ENCODE results near the gene MAB21L4. TPM values are rescaled to one million over a fixed set of nuclear protein-coding genes. Genes with fewer than 3 reads are reported as not detected.

MAB21L4 gene
- total RNA-seq, 2 donors from 2014 or later = 0.31 TPM; not detected in 1

GRCh38 chr2:240903191-240904060 lies 7.5 kb upstream of the MAB21L4 start:
- DNase-seq (ENCODE audit: low spot score) = no peak
- no peaks in the 10 kb centered on the region for H3K27me3 ChIP-seq
- H3K4me1 ChIP-seq = peaks cover 0 to 12% of the 10 kb centered on the region in 2 donors
- H3K9me3 ChIP-seq = no peaks in the 10 kb centered on the region
- TF ChIP-seq, protein P1, sequence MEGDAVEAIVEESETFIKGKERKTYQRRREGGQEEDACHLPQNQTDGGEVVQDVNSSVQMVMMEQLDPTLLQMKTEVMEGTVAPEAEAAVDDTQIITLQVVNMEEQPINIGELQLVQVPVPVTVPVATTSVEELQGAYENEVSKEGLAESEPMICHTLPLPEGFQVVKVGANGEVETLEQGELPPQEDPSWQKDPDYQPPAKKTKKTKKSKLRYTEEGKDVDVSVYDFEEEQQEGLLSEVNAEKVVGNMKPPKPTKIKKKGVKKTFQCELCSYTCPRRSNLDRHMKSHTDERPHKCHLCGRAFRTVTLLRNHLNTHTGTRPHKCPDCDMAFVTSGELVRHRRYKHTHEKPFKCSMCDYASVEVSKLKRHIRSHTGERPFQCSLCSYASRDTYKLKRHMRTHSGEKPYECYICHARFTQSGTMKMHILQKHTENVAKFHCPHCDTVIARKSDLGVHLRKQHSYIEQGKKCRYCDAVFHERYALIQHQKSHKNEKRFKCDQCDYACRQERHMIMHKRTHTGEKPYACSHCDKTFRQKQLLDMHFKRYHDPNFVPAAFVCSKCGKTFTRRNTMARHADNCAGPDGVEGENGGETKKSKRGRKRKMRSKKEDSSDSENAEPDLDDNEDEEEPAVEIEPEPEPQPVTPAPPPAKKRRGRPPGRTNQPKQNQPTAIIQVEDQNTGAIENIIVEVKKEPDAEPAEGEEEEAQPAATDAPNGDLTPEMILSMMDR (IDR thresholded peaks at IDR 0.05) = no peak
- H3K4me3 ChIP-seq = no peak overlapping the region
- no peaks in the 10 kb centered on the region for H3K36me3 ChIP-seq
- no peak overlapping the region for H3K27ac ChIP-seq

GRCh38 chr2:240902615-240903041 lies 6.7 kb upstream of the MAB21L4 start:
- DNase-seq (ENCODE audit: low spot score) = no peak
- Histone ChIP-seq H3K4me3 (no peak overlapping the region), H3K27ac (no peak overlapping the region), H3K4me1 (peaks cover 0 to 19% of the 10 kb centered on the region in 2 donors), H3K27me3 (no peaks in the 10 kb centered on the region), H3K9me3 (no peaks in the 10 kb centered on the region), H3K36me3 (no peaks in the 10 kb centered on the region)
- TF ChIP-seq, protein P1 (IDR thresholded peaks at IDR 0.05) = no peak

DNA sequence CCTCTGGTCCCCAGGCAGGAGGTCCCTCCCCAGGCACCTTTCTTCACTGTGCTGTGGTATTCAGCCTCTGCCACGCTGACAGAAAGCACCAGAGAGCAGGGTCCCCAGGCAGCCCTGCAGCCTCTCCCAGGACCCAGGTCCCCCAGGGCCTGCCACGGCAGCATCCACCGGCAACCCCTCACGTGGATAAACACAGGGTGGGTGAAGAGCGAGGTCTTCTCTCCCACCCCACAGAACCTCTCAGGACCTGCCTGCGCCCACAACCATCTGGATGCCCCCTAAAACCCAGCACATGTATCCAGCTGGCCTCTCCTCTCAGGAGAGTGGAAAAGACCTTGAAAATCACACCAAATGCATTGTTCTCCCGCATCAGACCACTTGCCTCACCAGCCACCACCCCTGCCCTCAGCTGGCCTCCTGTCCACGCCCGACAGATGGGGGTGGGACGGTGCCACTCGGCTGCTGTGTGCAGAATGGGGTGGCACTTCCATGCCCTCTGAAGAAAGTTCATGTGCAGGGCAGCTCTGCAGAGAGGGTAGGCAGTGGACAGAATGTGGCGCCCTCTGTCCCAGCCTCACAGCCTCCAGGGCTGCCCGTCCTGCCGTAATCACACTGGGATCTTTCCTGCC lies 6.1 kb upstream of the MAB21L4 start:
- Histone ChIP-seq H3K9me3 (no peaks in the 10 kb centered on the region), H3K27ac (no peak overlapping the region), H3K36me3 (no peaks in the 10 kb centered on the region), H3K4me1 (peaks cover 0 to 21% of the 10 kb centered on the region in 2 donors), H3K4me3 (no peak overlapping the region), H3K27me3 (no peaks in the 10 kb centered on the region)
- TF ChIP-seq, protein P1 (IDR thresholded peaks at IDR 0.05) = no peak
- DNase-seq (ENCODE audit: low spot score) = no peak

- Histone ChIP-seq H3K27ac (no peak overlapping the region), H3K4me1 (peaks cover 0 to 21% of the 10 kb centered on the region in 2 donors), H3K27me3 (no peaks in the 10 kb centered on the region), H3K9me3 (no peaks in the 10 kb centered on the region), H3K4me3 (no peak overlapping the region), H3K36me3 (no peaks in the 10 kb centered on the region)
- DNase-seq (ENCODE audit: low spot score) = no peak
- TF ChIP-seq, protein P1 (IDR thresholded peaks at IDR 0.05) = no peak
These were observed 4.3 kb upstream of the MAB21L4 start for GRCh38 chr2:240900141-240900860.

DNA sequence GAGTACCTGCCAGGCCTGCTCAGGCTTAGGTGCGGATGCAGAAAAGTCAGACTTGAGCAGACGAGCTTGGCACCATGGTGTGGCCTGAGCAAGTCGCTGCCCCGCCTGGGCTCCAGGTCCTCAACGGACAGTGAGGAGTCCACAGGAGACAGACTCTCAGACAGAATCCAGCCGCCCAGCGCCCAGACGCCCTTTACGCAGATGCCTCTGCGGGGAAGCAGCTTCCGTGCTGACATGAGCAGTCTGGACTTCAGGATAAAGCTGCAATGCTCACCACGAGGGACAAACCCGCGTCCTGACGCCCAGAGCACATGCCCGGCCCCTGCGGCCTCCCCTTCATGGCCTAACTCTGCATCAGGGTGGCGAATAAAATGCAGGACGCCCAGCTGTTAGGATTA lies 3.5 kb upstream of the MAB21L4 start:
- TF ChIP-seq, protein P1 (IDR thresholded peaks at IDR 0.05) = no peak
- Histone ChIP-seq H3K4me1 (peaks cover 0 to 21% of the 10 kb centered on the region in 2 donors), H3K27me3 (no peaks in the 10 kb centered on the region), H3K36me3 (no peaks in the 10 kb centered on the region), H3K27ac (no peak overlapping the region), H3K9me3 (no peaks in the 10 kb centered on the region), H3K4me3 (no peak overlapping the region)
- DNase-seq (ENCODE audit: low spot score) = no peak

All from right atrium auricular region (tissue), 2 donors.